ENCODE data around the gene TENM3.

DNA sequence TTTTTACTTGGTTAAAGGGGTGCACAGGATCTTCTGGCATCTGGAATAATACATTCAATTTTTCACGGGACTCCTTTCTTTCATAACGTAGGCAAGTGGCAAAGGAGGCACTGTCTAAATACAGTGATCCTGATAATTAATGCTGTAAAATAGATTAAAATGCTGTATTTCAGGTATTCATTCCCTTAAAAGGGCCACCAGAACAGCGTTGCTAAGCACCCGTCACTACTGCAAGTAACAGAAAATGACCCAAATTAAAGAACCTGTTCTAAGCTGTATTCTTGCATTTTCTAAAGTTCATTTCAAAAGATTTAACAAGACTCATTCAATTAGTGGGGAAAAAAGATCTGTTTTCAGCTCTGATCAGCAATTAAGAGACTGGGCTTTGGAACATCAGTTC is 208.2 kb downstream of the TENM3 start:
- TF ChIP-seq POLR2A (IDR thresholded peaks at IDR 0.05), result no peak
- TF ChIP-seq POLR2AphosphoS5 (IDR thresholded peaks at IDR 0.05), result no peak
